Hepatocyte (in vitro differentiated cells): ENCODE results near the gene DAND5.
"Not testable (repeated sequence)": the region's sequence is repeated elsewhere in the genome, so short reads cannot be mapped to it uniquely, and the experiment has no call there.

ENCODE experiments used
- EZH2 ChIP-seq: fragments of 200-600 bp; sonication (generic); IDR thresholded peaks from 2 replicates; pipeline ENCODE4 v1.6.1; 2016; ENCODE audit warnings: antibody characterized with exemption, mild to moderate bottlenecking, borderline replicate concordance
- TF ChIP-seq, protein P1 (sequence below): fragments of 200-600 bp; sonication (generic); IDR thresholded peaks from 2 replicates; pipeline ENCODE4 v1.5.1; 2016; ENCODE audit warnings: antibody characterized with exemption, mild to moderate bottlenecking; ENCODE audit not compliant: poor library complexity

DNA sequence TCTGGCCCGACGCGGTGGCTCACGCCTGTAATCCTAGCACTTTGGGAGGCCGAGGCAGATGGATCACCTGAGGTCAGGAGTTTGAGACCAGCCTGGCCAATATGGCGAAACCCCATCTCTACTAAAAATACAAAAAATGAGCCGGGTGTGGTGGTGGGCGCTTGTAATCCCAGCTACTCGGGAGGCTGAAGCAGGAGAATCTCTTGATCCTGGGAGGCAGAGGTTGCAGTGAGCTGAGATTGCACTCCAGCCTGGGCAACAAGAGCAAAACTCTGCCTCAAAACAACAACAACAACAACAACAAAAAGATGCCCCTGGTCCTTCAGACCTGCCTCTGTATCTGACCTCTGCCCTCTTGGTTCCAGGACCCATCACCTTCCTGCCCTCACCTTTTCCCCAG lies 13.8 kb upstream of the DAND5 start:
- TF ChIP-seq, protein P1, sequence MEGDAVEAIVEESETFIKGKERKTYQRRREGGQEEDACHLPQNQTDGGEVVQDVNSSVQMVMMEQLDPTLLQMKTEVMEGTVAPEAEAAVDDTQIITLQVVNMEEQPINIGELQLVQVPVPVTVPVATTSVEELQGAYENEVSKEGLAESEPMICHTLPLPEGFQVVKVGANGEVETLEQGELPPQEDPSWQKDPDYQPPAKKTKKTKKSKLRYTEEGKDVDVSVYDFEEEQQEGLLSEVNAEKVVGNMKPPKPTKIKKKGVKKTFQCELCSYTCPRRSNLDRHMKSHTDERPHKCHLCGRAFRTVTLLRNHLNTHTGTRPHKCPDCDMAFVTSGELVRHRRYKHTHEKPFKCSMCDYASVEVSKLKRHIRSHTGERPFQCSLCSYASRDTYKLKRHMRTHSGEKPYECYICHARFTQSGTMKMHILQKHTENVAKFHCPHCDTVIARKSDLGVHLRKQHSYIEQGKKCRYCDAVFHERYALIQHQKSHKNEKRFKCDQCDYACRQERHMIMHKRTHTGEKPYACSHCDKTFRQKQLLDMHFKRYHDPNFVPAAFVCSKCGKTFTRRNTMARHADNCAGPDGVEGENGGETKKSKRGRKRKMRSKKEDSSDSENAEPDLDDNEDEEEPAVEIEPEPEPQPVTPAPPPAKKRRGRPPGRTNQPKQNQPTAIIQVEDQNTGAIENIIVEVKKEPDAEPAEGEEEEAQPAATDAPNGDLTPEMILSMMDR, result not testable (repeated sequence)
- not testable (repeated sequence) for TF ChIP-seq EZH2
